GM19023 (cell line): Measurements from ENCODE around the gene SHROOM2.

Source experiments
- ATAC-seq: cut with Tn5 transposase; IDR thresholded peaks from one replicate; pipeline ENCODE4 v1.9.1; 2021; ENCODE audit warnings: mild to moderate bottlenecking, moderate library complexity; ENCODE audit not compliant: unreplicated experiment

Gene SHROOM2

DNA sequence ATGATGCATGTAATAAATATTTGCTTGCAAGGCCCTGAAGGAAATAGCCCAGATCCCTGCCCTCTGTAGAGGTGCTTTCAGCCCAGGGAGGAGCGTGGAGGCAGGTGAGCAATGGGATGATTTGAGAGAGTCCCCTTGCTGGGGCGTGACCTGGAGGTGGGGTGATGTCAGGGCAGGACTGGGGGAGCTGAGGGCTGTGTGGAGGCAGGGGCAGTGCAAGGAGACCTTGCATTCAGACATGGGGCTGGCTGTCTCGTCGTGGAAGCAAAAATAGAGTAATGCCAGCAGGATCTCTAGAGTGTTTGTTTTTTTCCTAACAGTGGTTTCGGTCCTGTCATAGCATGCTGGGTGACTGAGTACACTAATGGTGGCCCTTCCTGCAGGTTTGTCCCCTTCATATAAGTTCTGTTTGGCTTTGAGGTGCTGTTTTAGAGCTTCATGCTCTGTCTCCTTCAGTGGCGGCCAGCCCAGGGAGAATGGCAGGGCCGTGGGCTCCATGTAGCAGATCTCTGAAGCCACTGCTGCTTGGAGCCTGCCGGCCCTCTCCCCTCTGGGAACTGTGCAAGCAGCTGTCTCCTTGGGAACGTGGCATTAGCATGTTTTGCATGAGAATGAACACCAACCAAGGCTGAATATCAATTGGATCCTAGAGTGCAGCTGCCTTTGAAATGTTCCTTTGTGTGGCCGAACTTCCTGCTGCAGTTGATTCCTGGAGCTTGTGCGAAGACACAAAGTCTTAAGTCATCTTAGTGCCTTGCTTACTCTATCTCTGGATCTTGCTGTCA is 141.7 kb downstream of the SHROOM2 start:
- ATAC-seq: no peak

DNA sequence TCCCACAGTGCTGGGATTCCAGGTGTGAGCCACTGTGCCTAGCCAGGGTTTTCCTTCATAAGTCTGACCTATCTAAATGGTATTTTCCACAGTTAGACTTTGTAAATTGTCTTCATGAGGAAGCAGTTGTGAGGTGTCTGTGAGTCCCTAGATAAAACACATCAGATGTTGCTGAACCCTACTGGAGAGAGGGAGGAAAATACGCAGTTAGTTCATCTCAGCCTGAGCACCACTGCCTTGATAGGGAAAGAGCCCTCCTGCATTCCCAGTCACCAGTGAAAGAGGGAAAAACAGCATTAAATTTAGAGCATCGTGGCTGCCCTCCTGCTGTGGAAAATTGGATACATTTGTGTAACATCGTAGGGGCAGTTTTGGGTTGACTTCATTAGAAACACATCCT is 149.2 kb downstream of the SHROOM2 start:
- ATAC-seq: no peak

DNA sequence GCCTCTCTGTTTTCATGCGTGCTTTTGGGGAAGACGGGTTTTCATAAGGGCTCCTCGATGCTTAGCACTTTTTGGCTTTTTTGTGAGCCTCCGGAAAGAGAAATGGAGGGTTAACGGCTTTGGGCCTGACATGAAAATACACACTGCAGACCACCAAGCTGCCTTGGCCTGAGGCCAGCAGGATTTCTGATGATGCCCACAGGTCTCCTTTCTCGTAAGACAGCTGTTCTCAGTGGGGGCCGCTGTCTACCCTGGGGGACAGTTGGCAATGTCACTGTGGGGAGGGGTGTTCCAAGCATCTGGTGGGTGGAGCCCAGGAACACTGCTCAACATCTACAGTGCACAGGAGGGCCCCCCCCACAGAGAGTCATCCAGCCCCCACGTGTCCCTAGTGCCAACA is 151.5 kb downstream of the SHROOM2 start:
- no peak for ATAC-seq

DNA sequence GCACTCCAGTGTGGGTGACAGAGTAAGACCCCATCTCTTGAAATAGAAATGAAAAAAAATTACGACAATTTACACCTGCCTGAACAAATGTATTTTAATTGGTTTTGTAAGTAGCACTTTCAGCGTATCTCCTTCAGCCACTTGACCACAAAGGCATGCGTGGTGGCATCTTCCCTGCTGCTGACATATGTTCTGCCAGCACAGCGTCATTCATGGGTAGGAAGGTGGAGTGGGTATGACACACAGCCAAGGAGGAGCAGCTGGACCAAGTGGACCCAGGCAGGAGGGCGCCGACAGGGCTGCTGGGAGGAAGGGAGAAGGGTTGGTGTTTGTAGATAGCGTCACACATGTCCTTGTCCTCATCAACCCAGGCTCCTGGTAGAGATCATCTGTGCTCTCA is 152.3 kb downstream of the SHROOM2 start:
- no peak for ATAC-seq

DNA sequence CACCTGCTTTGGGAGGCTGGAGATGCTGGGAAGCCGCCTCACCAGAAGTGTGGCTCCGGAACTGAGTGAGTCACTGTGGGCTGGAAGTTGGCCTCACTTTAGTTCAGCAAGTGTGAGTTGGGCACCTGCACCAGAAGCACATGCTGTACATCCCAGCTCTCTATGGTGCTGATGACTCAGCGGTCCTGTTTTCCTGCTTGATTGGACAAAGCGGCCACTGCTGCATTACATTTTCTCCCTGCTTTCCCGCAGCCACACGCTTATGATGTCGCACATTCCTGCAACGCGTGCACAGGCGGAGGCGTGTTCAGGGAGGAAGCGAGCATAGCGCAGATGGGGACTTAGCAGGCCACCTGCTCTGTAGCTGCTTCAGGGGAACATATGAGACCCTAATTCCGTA is 154.2 kb downstream of the SHROOM2 start:
- ATAC-seq: no peak

DNA sequence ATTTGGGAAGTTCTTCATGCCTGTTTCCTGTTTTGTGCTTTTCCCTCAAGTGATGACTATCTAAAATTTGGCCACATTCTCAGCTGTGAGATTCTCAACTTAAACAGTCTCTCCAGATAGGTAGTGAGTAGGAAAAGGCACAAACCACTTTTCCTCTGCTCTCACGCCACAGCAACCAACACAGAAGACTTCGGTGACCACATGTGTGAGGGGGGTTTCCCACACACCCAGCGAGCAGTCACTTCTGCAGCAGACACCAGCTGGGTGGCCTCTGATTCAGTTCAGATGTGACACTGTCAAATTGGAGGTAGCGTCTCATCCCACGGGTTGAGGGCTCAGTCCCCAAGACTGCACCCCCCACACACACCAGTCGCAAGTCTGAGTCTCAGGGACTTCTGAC is 155.9 kb downstream of the SHROOM2 start:
- ATAC-seq: peak; percentile 92

DNA sequence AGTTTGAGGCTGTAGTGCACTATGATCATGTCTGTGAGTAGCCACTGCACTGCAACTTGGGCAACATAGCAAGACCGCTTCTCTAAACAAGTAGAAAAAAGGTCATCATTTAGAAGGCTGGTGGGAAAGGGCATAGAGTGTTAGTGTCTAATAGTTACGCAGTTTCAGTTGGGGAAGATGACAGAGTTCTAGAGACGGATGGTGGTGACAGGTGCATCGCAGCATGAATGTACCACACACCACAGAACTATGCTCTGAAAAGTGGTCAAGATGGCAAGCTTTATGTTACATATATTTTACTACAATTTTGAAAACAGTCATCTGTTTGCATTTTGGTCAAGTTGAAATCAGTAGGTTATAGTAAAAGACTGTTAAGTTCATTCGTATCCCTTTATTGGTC is 157.2 kb downstream of the SHROOM2 start:
- no peak for ATAC-seq

DNA sequence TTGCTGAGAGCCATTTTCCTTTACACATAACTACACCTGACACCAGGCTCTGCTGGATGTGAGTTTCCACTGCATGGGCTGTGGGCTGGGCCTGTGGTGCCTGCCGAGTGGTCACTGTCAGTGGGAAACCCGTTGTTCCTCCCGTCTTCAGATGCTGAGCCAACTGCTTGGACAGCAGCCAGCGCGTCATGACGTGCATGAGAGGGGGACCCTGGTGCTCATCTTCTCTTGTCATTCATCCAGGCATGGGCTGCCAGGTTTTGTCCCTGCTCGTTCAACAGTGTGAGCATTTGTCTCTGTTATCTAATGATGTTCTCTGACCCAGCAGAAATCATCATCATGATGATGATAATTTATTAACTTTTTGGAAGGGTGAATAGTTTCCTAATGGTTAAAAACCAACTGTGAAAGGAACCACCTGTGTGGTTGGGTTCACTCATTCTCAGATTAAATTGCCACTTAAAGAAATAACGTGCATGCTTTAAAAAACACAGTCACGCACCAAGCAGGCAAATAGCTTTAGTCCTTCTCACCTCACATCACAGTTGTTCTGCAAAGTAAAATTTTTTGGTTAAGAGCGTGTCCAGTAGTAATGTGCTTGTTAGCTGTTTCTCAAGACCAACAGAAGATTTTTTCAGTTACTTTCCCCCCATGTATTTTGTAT is 161.0 kb downstream of the SHROOM2 start:
- no peak for ATAC-seq

DNA sequence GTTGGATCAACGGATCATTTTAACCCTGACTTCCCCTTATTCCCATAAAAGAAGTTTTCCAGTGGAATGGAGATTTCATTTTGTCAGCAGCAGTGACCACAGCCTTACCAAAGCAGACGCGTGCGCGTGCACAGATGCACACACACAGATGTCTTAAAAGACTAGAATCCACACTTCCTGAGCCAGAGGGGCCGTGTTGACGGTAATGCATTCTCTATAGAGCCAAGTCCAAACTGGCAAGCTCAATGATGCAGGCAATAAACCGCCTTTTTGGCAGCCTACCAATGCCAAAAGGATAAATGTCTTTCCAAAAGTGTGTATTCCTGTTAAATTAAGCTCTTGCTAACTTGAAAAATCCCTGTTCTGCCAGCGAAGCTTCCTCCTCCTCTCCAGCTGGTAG is 162.2 kb downstream of the SHROOM2 start:
- ATAC-seq: no peak

DNA sequence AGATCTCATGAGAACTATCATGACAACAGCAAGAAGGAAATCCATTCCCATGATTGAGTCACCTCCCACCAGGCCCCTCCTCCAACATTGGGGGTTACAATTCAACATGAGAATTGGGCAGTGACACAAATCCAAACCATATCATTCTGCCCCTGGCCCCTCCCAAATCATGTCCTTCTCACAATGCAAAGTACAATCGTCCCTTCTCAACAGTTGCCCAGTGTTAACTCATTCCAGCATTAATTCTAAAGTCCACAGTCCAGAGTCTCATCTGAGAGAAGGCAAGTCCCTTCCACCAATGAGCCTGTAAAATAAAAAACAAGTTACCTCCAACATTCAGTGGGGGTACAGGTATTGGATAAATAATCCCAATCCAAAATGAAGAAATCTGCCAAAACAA is 166.1 kb downstream of the SHROOM2 start:
- no peak for ATAC-seq

DNA sequence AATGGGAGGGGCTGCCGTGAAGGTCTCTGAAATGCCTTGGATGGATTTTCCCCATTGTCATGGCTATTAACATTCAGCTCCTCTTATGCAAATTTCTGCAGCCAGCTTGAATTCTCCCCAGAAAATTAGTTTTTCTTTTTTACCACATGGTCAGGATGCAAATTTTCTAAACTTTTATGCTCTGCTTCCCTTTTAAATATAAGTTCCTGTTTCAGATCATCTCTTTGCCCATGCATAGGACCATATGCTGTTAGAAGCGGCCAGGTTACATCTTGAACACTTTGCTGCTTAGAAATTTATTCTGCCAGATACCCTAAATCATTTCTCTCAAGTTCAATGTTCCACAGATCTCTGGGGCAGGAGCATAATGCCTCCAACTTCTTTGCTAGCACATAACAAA is 167.2 kb downstream of the SHROOM2 start:
- ATAC-seq: no peak

DNA sequence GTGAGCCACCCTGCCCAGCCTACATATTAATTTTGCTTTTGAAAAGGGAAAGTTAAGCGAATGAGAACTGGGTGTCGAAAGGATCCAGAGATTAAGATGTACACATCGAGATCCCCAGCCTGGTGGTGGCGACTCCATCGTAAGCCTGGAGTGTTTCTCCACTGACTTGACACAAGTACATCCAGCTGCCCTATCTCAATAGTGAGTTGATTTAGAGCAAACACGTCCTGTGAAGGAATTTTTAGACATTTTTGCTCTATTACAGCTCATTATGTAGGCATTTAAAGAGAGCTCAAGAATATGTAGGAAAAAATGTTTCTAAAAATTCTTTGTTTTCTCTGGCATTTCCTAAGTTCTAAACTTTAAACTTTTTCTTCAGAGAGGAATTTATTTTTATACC is 169.3 kb downstream of the SHROOM2 start:
- ATAC-seq: no peak

DNA sequence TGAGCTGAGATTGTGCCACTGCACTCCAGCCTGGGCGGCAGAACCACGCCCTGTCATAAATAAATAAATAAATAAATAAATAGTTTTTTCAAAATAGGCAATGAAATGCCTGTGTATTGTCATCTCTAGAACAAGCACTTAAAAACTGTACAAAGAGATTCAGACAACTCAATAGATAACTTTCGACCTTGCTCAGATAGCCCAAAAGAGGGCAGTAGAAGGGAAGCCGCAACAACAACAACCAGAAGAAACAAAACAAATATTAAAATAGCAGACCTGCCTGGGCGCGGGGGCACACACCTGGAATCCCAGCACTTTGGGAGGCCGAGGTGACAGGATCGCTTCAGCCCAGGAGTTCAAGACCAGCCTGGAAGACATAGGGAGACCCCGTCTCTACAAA is 171.5 kb downstream of the SHROOM2 start:
- ATAC-seq: no peak

DNA sequence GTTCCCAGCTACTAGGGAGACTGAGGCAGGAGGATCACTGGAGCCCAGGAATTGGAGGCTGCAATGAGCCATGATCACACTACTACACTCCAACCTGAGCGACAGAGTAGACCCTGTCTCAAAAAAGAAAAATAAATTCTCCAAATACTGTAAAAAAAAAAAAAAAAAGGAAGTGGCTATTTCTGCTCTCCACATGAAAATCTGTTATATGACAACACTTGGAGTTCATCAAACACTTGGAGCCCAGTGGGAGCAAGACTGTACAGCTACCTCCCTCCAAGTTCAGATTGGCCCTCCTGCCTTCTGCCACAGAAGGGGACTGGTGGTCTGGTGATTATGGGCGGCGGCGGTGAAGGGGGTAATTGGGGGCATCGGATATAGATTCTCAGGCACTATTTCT is 172.0 kb downstream of the SHROOM2 start:
- ATAC-seq: no peak

DNA sequence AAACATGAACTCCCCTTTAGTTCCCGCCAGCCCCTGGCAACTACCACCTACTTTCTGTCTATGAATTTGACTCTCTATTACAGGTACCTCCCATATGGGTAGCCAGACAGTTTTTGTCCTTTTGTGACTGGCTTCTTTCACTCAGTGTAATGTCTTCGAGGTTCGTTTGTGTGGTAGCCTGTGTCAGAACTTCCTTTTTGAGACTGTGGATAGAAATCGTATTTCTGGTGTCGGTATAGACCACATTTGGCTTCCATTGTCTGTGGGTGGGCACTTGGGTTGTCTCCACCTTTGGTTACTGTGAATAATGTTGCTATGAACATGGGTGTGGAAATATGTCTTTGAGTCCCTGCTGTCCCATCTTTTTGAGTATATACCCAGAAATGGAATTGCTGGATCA is 175.5 kb downstream of the SHROOM2 start:
- no peak for ATAC-seq

DNA sequence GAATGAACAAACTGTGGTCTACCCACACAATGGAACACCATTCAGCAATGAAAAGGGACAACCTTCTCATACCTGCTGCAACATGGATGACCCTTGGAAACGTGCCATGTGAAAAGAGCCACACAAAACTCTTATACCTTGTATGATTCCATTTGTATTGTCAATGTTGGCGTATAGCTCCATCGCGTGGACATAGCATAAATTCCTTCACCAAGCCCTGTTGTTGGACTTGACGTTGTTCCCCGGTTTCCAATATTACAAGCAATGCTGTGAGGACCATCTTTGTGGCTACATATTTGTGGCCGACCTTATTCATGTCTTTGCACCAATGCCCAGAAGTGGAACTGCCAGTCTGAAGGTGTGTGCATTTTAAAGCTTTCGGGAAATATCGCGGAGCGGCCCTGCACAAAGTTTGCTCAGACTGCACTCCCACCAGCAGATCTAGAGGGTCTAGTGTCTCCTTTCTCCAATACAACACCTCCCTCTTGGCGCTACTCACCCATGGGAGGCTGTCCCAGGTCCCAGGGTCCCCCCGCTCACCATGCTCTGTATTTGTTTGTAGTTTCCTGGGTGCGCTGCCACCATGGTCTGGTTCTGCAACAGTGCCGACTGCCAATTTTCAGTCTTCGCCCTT is 180.7 kb downstream of the SHROOM2 start, which contains the start of gene CLDN34:
Gene CLDN34 (plus strand): TSS at position 584 of the 634 bp plus-strand sequence. CDS start 0 bp downstream, at position 584.
- ATAC-seq: no peak

DNA sequence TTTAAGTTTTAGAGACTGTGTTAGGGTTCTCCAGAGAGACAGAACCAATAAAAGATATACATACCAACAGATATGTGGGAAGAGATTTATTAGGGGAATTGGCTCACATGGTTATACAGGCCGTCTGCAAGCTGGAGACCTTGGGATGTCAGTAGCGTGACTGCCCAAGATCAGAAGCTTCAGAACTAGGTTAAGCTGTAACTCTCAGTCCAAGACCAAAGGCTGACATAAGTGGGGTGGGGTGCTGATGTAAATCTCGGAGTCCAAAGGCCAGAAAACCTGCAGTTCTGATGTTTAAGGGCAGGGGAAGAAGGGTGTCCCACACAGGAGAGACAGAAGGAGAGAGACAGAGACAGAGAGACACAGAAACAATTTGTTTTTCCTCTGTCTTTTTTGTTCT is 191.4 kb downstream of the SHROOM2 start:
- ATAC-seq: no peak

DNA sequence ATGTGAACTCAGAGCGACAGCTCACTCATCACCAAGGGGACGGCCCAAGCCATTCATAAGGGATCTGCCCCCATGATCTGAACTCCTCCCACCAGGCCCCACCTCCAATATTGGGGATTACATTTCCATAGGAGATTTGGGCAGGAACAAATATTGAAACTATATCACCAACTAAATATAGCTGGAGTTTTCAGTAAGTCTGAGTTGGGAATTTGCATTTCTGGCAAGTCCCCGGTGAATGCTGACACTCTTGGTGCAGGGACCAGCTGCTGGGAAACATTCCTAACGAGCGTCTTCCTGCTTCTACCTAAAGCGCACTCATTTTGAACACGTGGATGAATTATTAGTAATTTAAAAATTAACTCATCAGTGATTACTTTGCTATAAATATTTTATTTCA is 194.2 kb downstream of the SHROOM2 start:
- ATAC-seq: no peak

DNA sequence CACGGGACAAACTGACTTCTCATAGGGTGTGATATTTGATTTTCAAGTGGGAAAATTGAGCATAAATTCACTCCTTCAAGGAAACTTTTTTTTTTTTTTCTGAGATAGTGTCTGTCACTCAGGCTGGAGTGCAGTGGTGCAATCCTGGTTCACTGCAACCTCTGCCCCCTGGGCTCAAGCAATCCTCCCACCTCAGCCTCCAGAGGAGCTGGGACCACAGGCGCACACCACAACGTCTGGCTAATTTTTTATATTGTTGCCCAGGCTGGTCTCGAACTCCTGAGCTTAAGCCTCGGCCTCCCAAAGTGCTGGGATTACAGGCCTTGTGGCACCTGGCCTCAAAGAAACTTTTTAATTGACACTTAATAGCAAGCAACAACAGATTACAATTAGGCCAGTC is 194.7 kb downstream of the SHROOM2 start:
- no peak for ATAC-seq

DNA sequence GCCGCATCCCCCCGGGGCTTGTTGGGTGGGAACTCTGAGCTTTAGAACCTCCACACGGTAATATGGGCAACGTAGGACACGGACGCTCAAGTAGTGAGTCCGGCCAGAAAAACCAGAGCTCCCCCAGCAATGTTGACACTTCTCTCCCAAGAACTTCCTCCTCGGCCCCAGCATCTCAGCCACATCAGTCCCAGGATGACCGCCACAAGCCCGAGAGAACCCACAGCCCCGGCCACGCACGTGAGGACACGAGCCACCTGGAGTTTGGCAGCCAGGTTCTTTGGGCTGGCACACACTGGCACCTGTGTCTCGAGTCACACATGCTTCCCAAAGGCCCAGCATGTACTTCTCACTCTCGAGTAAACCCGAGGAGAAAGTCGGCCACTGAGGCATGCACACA is 197.2 kb downstream of the SHROOM2 start:
- no peak for ATAC-seq

DNA sequence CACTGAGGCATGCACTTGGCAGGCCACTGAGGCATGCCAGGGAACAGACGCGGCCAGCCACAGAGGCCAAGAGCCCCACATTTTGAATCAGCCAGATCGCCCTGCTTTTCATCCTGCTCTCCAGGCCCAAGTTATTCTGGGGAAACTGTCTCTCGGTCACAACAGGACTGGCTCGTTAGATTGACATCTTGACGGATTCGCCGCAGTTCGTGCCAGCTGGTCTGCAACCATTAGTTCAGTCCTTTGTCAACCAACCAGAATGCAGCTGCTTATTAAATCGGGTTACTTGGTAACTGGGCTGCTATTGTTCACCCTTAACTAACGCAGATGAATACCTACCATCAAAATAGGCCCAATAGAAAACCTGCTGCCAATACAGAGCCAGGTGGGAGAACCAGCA is 197.6 kb downstream of the SHROOM2 start:
- no peak for ATAC-seq

DNA sequence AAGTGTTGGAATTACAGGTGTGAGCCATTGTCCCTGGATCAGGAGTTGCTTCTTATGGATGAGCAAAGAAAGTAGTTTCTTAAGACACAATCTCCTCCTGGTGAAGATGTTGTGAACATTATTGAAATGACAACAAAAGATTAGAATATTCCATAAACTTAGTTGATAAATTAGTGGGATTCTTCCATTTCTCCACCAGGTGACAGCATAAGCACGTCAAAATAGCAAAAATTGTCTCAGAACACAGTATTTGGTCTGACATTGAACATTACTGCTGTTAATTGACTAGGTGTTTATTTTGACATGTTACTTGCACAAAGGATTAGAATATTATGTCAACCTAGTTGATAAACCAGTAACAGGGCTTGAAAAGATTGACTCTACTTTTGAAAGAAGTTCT is 202.5 kb downstream of the SHROOM2 start:
- no peak for ATAC-seq
